Renal pelvis (tissue), 4 donors: Measurements from ENCODE around the gene ATP10A. TPM values are rescaled to one million over a fixed set of nuclear protein-coding genes. Genes with fewer than 3 reads are reported as not detected.

ENCODE experiments used
- DNase-seq: peaks from one replicate; pipeline ENCODE4 v3.0.0-alpha.2; 2013
- polyA plus RNA-seq, 3 donors: library from polyadenylated mRNA; unstranded; fragments of 120-200 nt; gene quantifications; one replicate each; pipeline ENCODE4 v1.2.1, GENCODE V29; 2013; ENCODE audit not compliant: insufficient read length in 3 of 3

The ATP10A gene
- polyA plus RNA-seq, 3 donors: 3.1 to 4.6 (median 3.4) TPM

DNA sequence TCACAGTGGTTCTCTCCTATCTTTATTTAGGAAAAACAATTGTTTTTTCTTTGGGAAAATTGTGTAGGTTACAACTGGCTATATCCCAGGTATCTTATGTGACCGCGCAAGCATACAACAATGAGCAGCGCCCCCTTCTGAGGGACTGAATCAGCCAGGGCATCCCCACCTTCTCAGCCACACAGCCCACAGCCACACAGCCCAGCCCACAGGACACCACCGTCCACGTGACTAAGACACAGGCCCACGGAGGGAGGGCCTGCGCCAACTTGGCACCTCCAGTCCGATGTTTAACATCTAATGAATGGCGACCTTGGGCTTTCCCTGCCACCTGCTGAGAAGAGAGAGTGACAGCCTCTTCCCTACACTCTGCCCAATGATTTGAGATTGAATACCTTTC is 68.1 kb downstream of the ATP10A start:
- DNase-seq: no peak

DNA sequence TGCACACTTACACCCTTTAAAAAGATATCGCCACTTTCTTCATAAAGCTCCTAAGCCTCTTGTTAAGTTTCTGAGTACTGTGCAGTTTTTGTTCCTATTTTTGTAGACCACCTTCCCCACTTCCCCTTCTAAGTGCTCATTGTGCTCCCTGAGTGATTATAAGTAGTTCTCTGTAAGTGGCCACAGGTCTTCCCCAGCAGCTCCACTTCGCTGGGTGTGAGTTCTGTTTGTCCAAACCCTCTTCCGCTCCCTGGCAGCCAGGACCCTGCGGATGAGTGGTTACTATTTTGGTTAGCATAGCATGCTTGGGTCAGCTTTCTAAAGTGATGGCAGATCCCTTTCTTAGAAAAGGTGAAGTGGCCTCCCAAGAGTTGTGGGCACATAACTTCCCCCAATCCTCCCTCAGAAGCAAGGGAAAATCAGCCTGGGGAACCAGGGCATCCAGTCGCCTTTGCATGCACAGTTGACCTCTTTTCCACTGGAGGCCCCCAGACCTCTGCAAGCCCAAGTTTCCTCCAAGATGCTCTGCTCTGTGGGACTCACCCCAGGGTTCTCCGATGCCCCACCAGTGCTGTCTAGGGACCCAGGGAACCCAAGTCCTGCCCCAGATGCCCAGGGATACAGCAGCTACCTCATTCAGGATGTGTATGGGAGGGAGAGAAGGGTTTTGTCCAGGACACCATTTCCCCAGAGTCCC is 69.6 kb downstream of the ATP10A start:
- DNase-seq: no peak

DNA sequence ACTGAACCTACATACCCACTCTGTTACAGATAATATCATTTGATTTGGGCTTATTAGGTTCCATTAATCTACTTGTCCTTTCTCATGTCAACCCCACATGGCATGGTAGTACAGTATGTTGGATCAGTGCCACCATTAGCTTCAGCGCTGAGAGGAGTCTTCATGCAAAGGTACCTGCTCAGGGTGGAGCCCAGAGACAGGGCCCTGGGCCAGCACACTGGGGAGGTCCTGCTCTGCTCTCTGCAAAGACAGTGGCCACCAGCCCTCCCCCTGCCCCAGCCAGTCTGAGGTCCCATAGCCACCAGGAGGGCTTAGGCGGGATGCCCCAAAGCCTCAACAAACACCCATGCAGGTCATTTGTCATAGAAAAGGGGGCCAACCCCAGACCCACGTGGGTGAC is 71.0 kb downstream of the ATP10A start:
- no peak for DNase-seq

DNA sequence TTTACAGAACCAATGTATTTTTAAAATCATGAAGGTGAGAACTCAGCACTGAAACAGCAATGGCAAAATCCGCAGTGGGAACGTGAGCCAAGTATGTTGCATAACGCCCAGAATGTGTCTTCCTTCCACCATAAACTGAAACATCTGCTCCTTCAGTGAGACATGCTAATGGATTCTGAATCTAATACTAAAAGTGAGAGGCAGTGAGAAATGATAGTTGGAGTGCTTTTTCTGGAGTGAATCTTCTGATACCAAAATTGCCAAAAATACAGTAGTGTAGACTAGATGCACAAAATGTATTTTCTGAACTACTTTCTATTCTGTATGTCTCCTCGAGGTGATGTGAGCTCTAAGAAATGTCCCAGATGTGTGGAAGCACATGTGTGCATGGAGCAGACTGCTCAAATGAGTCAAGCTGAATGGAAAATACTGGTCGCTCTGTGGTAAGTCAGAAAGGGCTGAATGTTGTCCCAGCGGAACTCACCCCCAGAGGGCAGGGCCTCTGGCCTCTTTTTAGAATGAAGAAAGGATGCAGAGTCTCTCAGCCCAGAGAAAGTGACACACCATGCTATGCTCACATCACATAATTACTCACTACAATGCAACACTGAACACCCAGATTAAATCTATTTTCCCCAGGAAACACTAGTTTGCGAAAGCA is 73.0 kb downstream of the ATP10A start:
- DNase-seq: no peak

DNA sequence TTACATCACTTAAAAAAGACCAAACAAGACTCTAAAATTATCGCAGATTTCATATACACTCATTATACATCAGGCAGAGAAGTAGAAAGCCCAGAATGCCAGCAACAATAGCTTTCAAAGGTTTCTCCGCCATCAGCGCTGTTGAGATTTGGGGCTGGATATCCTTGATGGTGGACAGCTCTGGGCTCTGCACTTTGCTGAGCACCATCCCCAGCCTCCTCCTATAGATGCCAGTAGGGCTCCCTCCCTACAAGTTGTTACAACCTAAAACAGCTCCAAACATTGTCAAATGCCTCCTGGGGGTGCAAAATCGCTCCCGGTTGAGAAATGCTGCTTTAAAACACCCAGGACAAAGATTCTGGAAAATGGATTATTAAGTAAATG is 73.5 kb downstream of the ATP10A start:
- no peak for DNase-seq

DNA sequence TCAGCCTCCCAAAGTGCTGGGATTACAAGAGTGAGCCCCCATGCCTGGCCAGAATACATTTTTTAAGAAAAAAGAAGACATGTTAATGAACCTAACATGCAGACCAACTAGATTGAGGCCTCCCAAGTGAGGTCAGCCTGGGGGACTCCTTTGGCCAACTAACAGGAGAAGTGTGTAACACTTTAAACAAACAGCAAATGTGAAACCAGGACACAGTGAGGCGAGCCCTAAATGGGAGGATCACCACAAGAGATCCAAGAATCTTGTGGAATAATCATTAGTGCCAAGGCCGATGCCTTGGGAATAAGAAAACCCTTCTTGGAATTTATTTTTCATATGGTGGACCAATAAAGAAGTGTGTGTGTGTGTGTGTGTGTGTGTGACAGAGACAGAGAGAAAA is 73.9 kb downstream of the ATP10A start:
- DNase-seq: no peak

DNA sequence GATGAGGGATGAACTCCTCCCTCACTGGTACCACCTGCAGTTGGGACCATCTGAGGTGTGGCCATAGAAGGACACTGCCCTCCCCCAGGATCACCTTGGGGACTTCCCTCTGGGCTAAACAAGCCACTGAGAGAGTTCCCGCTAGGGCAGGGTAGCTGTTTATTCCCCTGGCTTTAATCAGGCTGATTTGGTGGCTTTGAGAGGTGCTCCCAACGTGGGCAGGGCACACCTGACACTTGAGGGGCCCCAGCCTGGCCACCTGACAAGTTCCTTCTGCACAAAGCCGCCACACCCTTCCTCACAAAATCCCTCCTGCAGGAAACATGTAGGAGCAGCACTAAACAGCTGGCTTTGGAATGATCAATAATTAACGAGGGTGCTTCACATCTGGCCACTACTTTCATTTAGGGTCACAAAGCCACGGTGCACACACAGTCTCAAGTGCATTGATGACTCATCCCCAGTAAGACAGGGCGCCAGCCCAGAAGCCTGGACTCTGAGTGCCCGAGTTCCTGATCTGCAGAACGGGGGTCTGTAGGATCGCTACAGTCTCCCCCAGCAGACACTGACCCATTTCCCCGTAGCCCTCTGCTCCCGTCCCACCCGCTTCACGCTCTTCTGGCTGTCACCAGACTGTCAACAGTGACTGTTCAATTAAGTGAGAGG is 75.1 kb downstream of the ATP10A start:
- no peak for DNase-seq

DNA sequence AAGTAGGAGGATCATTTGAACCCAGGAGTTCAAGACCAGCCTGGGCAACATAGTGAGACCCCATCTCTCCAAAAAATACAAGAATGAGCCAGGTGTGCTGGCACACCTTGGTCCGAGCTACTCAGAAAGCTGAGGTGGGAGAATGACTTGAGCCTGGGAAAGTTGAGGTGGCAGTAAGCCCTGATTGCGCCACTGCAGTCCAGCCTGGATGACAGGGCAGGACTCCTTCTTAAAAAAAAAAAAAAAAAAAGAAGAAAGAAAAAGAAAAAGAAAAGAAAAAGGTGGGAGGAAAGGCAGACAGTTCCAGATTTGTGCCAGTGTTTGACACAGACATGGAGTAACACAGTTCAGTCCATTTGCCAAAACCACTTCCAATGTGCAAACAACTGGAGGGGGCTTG is 75.7 kb downstream of the ATP10A start:
- no peak for DNase-seq

DNA sequence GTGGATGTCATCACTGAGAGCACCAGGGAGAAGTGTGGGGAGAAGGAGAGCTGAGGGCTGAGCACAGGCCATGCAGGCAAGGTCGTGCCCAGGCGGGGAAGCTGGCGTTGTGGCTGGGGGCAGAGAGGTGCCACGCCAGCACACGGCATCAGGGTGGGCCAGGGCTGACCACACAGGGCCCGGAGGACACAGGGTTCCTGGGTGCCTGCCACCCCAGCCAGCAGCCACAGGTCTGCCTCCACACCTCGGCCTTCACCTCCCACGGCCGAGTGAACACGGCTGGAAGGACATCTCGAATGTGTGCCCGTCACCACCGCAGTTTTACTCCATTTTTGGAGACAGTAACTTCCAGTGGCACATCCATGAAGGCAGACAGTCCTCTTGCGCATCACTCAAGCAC is 77.1 kb downstream of the ATP10A start:
- no peak for DNase-seq

DNA sequence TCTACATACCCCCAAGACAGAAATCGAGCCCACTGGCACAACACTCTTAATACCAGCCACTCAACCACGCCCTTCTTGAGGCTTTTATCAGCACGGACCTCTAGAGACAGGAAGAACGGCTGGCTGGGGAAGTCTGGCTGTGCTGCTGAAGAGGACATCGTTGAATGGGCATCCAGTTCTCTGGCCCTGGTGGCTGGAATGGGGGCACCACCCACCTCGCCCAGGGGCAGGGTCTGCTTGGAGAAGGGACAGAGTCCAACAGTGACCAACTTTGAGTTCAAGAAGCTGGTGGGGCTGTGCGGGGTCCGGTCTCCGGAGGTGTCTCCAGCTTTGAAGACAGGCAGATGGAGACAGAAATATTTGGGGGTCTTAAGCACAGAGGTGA is 77.5 kb downstream of the ATP10A start:
- no peak for DNase-seq

DNA sequence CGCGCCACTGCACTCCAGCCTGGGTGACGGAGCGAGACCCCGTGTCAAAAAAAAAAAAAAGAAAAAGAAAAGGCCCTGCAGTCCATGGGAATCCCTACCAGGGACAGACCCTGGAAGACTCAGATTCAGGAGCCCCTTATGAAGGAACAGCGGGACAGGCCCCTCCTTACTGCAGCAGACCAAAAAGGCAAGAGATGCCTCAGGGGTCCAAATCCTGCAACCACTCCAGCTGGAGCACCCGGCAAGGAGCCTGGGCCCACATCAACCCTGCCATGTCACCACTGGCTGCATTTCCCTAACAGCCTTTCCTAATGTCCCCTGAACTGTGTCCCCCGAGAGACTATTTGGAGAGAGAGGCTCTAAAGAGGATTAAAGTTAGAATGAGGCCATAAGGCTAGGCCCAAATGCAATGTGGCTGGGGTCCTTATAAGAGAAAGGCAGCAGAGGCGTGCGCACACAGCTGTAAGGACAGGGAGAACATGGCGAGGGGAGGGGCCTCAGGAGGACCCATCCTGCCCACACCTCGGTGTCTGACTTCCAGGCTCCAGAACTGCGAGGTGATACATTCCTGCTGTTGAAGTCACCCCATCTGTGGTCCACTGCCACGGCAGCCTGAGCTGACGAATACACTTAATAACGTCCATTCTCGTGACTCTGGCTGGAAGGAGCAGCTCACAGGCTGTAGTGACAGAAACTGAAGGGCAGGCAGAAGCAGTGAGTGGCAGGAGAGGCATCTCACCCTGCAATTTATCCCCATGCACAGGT is 78.1 kb downstream of the ATP10A start:
- no peak for DNase-seq

DNA sequence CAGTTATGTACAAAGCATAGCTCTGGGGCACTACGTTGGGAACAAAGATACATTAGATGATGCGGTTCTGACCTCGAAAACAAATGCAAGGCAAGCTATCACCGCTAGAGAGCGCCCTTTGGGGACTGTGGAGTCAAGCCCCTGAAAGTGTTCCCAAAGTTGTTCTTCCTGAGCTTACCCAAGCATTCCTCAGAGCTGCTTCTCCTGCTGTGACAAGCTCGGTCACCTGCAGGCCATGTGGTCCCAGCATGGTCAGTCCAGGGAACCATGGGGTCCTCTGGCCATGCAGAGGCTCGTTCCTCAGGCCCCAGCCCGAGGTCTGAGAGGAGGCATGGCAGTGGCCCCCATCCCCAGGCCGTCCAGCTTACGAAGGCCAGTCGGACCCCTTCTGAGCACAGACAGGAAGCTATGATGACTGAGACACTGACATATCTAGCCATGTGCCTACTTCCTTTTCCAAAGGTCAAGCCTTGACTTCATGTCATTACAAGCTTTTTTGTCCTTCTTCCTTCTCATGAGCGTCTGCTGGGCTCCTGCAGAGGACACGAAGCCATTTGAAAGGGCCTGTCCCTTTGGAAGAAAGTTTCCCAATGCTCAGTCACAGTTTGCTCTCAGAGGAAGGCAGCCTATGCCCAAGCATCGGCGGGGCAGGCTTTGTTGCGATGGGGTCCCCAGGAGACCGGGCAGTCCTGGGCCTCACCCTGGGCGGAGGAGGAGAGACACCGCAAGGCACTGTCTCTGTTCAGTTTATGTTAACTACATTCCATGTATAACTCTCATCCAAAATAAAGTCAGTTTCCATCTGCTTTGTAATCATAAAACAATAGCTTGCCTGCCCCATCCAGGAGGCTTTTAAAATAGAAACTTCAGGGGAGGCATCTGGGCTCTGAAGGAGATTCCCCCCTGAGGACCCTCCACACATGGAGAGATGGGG is 79.3 kb downstream of the ATP10A start:
- DNase-seq: no peak

DNA sequence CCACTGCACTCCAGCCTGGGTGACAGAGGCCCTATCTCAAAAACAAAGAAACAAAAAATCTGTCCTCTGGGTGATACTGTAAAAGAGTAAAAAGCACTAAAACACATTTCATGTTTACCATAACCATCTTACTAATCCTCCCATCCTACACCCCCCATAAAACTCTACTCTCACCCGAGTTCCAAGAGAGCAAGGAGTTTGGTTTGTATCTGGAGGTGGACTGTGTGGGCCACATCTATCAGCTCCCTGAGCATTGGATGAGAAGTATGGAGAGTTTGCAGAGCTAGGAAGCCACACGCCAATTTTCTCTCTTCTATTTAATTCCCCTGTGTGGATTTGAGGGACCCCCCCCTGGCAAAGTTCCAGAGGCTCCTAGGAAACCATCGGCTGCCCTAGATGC is 80.0 kb downstream of the ATP10A start:
- DNase-seq: no peak

DNA sequence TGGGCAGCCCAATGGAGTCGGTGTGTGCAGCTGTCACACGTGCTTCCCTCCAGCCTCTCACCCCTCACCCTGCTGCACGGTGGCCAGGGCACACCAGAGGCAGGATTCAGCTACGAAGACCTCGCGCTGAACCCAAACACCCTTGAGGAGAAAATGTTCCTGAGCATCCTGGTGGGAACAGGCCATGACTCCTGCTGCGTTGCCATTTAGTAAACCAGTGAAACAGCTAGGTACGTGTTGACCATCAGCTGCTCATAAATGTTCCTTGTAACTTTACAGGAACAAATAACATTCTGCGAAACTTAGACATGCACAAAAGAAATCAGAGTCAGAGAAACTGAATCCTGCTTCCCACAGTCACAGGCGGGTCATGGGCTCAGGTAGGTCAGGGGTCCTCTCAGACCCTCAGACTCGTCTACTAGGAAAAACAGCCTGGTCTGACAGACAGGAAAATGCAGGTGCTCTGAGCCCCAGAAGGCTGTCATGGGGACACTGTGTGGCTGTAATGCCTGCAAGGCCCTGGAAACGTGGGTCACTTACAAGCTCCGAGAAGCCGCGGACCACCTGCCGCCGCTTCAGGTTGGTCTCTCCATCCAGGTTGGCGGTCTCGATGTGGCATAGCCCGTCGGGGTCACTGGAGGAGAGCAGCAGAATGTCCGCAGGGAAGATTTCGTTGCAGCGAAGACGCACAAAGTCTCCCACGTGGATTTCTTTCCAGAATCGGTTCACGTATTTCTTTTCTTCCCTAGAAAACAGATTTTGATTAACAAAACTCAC is 82.5 kb downstream of the ATP10A start:
- no peak for DNase-seq

DNA sequence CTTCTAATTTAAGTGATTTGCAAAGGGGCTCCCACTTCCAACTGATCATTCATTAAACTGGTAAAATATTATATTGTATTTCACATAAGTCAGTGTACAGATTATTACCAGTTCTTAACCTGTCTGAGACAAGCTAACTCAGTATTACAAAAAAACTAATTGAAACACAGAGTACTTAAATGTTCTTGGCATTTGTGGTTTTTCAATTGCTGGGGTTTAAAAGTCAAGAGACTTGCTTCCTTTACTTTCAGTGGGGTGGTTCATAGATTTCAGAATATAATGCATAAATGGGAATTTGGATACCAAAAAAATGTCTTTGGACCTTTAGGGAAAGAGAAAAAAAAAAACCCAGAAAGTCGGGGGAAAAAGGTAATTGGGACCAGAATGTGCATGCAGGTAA is 85.0 kb downstream of the ATP10A start:
- no peak for DNase-seq

DNA sequence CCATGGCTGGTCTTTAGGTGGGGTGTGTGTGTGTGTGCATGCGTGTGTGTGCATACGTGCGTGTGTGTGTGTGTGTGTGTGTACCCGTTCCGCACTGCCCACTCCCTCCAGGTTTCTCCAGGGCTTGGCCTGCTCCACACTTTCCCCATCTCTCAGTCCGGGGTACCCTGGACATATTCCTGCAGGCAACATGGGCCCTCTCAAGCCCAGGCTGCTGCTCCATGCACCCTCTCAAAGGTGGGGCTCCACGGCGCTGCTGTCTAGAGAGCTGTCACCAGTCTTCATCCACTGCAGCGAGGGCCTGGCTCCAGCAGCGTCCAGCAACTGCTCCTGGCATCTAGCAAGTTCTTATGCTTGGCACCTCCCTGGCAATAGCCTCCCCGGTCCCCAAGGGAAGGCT is 86.1 kb downstream of the ATP10A start:
- DNase-seq: no peak

DNA sequence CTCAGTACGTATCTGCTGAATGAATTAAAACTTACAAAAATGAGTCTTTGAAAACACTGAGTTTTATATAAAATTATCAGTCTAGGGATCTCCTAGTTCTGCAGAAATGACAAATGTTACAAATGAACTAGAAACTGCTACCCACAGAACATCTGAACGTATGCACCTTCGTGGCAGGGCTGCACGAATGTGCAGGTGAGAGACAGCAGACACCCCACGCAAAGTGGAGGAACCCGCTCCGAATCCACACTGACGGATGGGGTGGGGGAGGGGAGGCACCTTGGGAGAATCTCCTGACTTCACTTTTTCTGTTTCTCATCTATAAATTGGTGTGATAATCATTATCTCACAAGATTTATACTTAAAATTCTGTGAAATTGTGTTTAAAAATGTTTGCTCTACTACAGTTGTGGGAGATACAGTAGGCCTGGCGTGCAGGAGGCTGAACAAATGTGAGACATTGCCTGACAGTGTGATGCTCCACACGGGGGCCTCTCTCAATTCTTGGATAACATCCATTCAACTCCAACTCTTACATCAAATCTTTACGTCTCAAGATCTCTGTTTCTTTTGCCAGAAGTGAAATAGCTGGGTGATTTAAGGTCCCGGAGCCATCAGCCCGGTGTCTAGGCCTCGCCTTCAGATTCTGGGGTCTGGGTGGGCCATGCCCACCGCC is 86.9 kb downstream of the ATP10A start:
- no peak for DNase-seq

DNA sequence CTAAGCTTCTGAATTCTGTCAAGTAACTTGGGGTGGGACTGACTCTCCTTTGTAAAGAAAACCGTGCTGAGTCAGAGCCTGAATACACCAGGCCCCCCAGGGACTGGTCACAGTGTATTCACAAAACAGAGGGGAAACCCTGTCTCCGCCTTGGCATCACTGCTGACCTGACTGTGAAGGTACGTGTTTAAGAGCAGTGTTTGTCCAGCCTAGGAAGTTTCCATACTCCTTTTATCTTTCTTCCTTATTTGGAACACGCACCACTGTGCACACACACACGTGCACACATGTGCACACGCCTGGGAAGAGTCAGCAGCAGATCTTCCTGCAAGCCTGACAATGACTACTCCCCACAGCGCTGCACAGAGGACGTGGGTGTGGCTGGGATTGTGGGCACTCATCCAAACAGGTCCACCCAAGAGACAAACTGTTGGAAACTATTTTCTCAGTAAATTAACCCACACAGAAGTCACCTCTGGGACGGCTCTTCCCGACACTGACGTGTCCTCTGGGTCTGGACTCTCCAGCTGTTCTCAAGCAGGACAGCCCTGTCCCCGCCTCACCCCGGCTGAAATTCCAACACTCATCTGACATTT is 87.7 kb downstream of the ATP10A start:
- DNase-seq: no peak

DNA sequence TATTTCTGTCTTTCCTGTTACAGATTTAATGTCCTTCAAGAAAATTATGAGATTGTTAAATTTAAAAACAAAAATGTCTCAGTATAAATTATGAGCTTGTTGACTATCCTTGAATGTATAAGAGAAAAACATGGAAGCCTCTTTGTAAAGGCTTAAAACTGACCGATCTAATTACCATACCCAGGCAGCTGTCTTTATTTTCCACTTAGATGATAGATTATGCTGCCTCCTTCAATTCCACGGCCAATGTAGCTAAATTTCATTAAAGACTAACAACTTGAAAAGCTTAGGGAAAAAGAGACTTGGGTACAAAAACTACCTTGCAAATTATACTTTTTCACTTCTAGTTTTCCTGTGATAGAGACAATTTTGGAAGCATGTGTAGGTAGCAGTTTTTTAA is 88.3 kb downstream of the ATP10A start:
- no peak for DNase-seq

DNA sequence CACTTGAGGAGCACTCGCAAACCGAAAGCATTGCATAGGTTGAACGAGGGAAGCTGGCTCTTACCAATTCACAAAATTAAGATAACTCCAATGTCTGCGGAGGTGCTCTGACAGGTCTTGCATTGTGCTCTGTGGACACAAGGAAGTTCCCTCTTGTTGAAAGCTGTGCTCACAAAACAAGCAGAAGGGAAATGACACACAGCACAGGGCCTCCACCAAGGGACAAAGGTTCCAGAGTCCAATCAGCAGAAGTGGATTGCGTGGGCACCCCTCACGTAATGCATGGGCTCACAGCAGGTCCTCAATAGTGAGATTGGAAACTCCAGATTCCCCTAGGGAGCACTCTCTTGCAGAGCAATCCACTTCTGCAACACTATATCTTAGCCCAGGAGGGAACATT is 89.9 kb downstream of the ATP10A start:
- no peak for DNase-seq
